H9 (cell line): ENCODE results near the gene ZNF823. TPM values are rescaled to one million over a fixed set of nuclear protein-coding genes. Genes with fewer than 3 reads are reported as not detected.
"Not testable (repeated sequence)": the region's sequence is repeated elsewhere in the genome, so short reads cannot be mapped to it uniquely, and the experiment has no call there.

Source experiments
- DNase-seq: peaks from one replicate; pipeline ENCODE4 v3.0.0-alpha.2; 2017
- H2AFZ ChIP-seq: one replicate; pipeline ENCODE4 v1.6.1; 2013; ENCODE audit warnings: mild to moderate bottlenecking, low read length, control low read depth, moderate library complexity
- H2AK5ac ChIP-seq: 2 replicates; pipeline ENCODE4 v1.6.1; 2013; ENCODE audit warnings: low read length, control low read depth, mixed read lengths; ENCODE audit not compliant: insufficient read length
- H2BK120ac ChIP-seq: one replicate; pipeline ENCODE4 v1.6.1; 2013; ENCODE audit warnings: low read depth, mild to moderate bottlenecking, low read length, control low read depth, inconsistent platforms; ENCODE audit not compliant: poor library complexity, severe bottlenecking
- H2BK12ac ChIP-seq: 2 replicates; pipeline ENCODE4 v1.6.1; 2013; ENCODE audit warnings: low read length, control low read depth, mixed read lengths, low read depth; ENCODE audit not compliant: insufficient read length
- H2BK15ac ChIP-seq: 2 replicates; pipeline ENCODE4 v1.6.1; 2013; ENCODE audit warnings: low read depth, low read length, control low read depth
- H2BK20ac ChIP-seq: one replicate; pipeline ENCODE4 v1.6.1; 2013; ENCODE audit warnings: low read depth, mild to moderate bottlenecking, low read length, control low read depth, inconsistent platforms; ENCODE audit not compliant: poor library complexity, severe bottlenecking
- H2BK5ac ChIP-seq: 2 replicates; pipeline ENCODE4 v1.6.1; 2013; ENCODE audit warnings: low read length, control low read depth, mixed read lengths; ENCODE audit not compliant: insufficient read length
- H3K14ac ChIP-seq: 2 replicates; pipeline ENCODE4 v1.6.1; 2013; ENCODE audit warnings: low read length, control low read depth; ENCODE audit not compliant: insufficient read depth
- H3K18ac ChIP-seq: 2 replicates; pipeline ENCODE4 v1.6.1; 2013; ENCODE audit warnings: low read depth, mild to moderate bottlenecking, mixed read lengths, low read length, control low read depth; ENCODE audit not compliant: insufficient read length
- H3K23ac ChIP-seq: 2 replicates; pipeline ENCODE4 v1.6.1; 2013; ENCODE audit warnings: low read length, control low read depth, mixed read lengths, low read depth; ENCODE audit not compliant: insufficient read length
- H3K23me2 ChIP-seq: 2 replicates; pipeline ENCODE4 v1.6.1; 2013; ENCODE audit warnings: low read depth, mild to moderate bottlenecking, mixed read lengths, low read length, control low read depth; ENCODE audit not compliant: insufficient read length, poor library complexity, severe bottlenecking
- H3K27ac ChIP-seq: 2 replicates; pipeline ENCODE4 v1.5.1; 2013; ENCODE audit warnings: low read length, control low read depth, mixed read lengths, low read depth; ENCODE audit not compliant: insufficient read length
- H3K27me3 ChIP-seq: 2 replicates; pipeline ENCODE4 v1.6.1; 2013; ENCODE audit warnings: low read length, control low read depth, inconsistent platforms; ENCODE audit not compliant: insufficient read depth
- H3K4ac ChIP-seq: 2 replicates; pipeline ENCODE4 v1.6.1; 2013; ENCODE audit warnings: low read depth, mild to moderate bottlenecking, control low read depth, inconsistent platforms, low read length, moderate library complexity
- H3K4me1 ChIP-seq: 2 replicates; pipeline ENCODE4 v1.6.1; 2013; ENCODE audit warnings: low read length, control low read depth, inconsistent platforms; ENCODE audit not compliant: insufficient read depth
- H3K4me2 ChIP-seq: 2 replicates; pipeline ENCODE4 v1.6.1; 2013; ENCODE audit warnings: low read length, control low read depth, mixed read lengths; ENCODE audit not compliant: insufficient read length, insufficient read depth
- H3K56ac ChIP-seq: 2 replicates; pipeline ENCODE4 v1.6.1; 2013; ENCODE audit warnings: low read depth, mild to moderate bottlenecking, mixed read lengths, low read length, control low read depth; ENCODE audit not compliant: insufficient read length
- H3K79me1 ChIP-seq: 2 replicates; pipeline ENCODE4 v1.6.1; 2013; ENCODE audit warnings: low read depth, mild to moderate bottlenecking, moderate library complexity, low read length, control low read depth, inconsistent platforms; ENCODE audit not compliant: insufficient read depth, poor library complexity, severe bottlenecking
- H3K79me2 ChIP-seq: 2 replicates; pipeline ENCODE4 v1.6.1; 2013; ENCODE audit warnings: low read length, control low read depth, inconsistent platforms; ENCODE audit not compliant: insufficient read depth
- H3K9ac ChIP-seq: 2 replicates; pipeline ENCODE4 v1.6.1; 2013; ENCODE audit warnings: low read length, control low read depth, mixed read lengths; ENCODE audit not compliant: insufficient read length; ENCODE audit errors: extremely low read depth
- H3K9me3 ChIP-seq: one replicate; pipeline ENCODE4 v1.6.1; 2013; ENCODE audit warnings: low read depth, low read length, inconsistent platforms; ENCODE audit not compliant: control insufficient read depth
- H3T11ph ChIP-seq: one replicate; pipeline ENCODE4 v1.6.1; 2013; ENCODE audit warnings: mild to moderate bottlenecking, low read length, control low read depth, inconsistent platforms
- H4K20me1 ChIP-seq: one replicate; pipeline ENCODE4 v1.6.1; 2013; ENCODE audit not compliant: control insufficient read depth, insufficient read length, insufficient read depth
- H4K5ac ChIP-seq: 2 replicates; pipeline ENCODE4 v1.6.1; 2013; ENCODE audit warnings: low read depth, mild to moderate bottlenecking, mixed read lengths, low read length, control low read depth; ENCODE audit not compliant: insufficient read length
- H4K8ac ChIP-seq: replicated peaks from 2 replicates; pipeline ENCODE4 v1.6.1; 2013; ENCODE audit warnings: low read length, control low read depth, mixed read lengths, low read depth; ENCODE audit not compliant: insufficient read length
- H4K91ac ChIP-seq: 2 replicates; pipeline ENCODE4 v1.6.1; 2013; ENCODE audit warnings: low read depth, mild to moderate bottlenecking, moderate library complexity, mixed read lengths, low read length, control low read depth; ENCODE audit not compliant: insufficient read length
- H3K27ac Mint-ChIP-seq, 3 experiments: 2 replicates in 2 of 3; 3 replicates in 1 of 3; pipeline ENCODE4 v1.8.0; 2020 to 2021; ENCODE audit warnings: mixed read lengths in 3 of 3, mild to moderate bottlenecking in 1 of 3, moderate library complexity in 1 of 3
- H3K27me3 Mint-ChIP-seq: 2 replicates; pipeline ENCODE4 v1.8.0; 2021; ENCODE audit warnings: low read depth, mild to moderate bottlenecking, moderate library complexity, mixed read lengths
- H3K36me3 Mint-ChIP-seq, 3 experiments: 2 replicates in 2 of 3; 3 replicates in 1 of 3; pipeline ENCODE4 v1.8.0; 2020 to 2021; ENCODE audit warnings: low read depth in 3 of 3, mixed read lengths in 3 of 3; ENCODE audit not compliant: insufficient read depth in 1 of 3
- H3K4me1 Mint-ChIP-seq, 2 experiments: 2 replicates each; pipeline ENCODE4 v1.8.0; 2020; ENCODE audit warnings: mixed read lengths in 2 of 2
- H3K4me3 Mint-ChIP-seq, 2 experiments: 2 replicates in 1 of 2; 3 replicates in 1 of 2; pipeline ENCODE4 v1.8.0; 2020 to 2021; ENCODE audit warnings: mild to moderate bottlenecking in 2 of 2, mixed read lengths in 2 of 2, moderate library complexity in 1 of 2
- H3K9me3 Mint-ChIP-seq, 2 experiments: 2 replicates in 1 of 2; 3 replicates in 1 of 2; pipeline ENCODE4 v1.8.0; 2020; ENCODE audit warnings: mild to moderate bottlenecking in 2 of 2, mixed read lengths in 2 of 2, moderate library complexity in 1 of 2
- CTCF ChIP-seq: fragments of 200-600 bp; sonication (generic); conservative IDR thresholded peaks from 3 replicates; pipeline ENCODE4 v1.8.0; 2021; ENCODE audit warnings: antibody characterized with exemption, mild to moderate bottlenecking
- WGBS: extraction: QIAGEN DNeasy Blood & Tissue Kit; methylation state at CpG from one replicate; pipeline ENCODE4 v1.1.7; 2013; ENCODE audit warnings: missing lambda C conversion rate, low lambda C conversion rate, mixed read lengths; ENCODE audit not compliant: insufficient read length; ENCODE audit errors: extremely low coverage; 5-methylcytosine and 5-hydroxymethylcytosine counted together
- total RNA-seq: library from RNA; stranded (reverse); gene quantifications from 2 replicates; pipeline ENCODE4 v1.2.1, GENCODE V29; 2021

ZNF823 gene
- total RNA-seq, 1 experiment from 2014 or later = 2.5 TPM

GRCh38 chr19:11780431-11781020 is 41.8 kb upstream of the ZNF823 start:
- Histone ChIP-seq H3K4me1 (no peaks in the 10 kb centered on the region), H3K56ac (no peak overlapping the region), H2BK120ac (no peak overlapping the region), H3K27me3 (no peaks in the 10 kb centered on the region), H3K14ac (no peak overlapping the region), H3K23ac (no peak overlapping the region), H3K9ac (no peak overlapping the region), H3K79me1 (no peaks in the 10 kb centered on the region), H2BK20ac (no peak overlapping the region), H3K18ac (no peak overlapping the region), H3T11ph (no peak overlapping the region), H3K27ac (no peak overlapping the region), H3K79me2 (no peaks in the 10 kb centered on the region), H4K20me1 (no peaks in the 10 kb centered on the region), H3K4me2 (no peak overlapping the region), H2BK12ac (no peak overlapping the region), H4K5ac (no peak overlapping the region), H2BK15ac (no peak overlapping the region), H3K4ac (no peak overlapping the region), H2AK5ac (no peak overlapping the region), H4K91ac (no peak overlapping the region), H2AFZ (no peak overlapping the region), H2BK5ac (no peak overlapping the region), H3K9me3 (peaks cover 23% of the 10 kb centered on the region), H3K23me2 (no peaks in the 10 kb centered on the region), H4K8ac (no peak overlapping the region)
- Mint-ChIP-seq H3K4me1 (no peaks in the 10 kb centered on the region), H3K27me3 (peaks cover 3% of the 10 kb centered on the region), H3K27ac (no peak overlapping the region), H3K4me3 (no peak overlapping the region), H3K9me3 (peaks cover 76 to 78% of the 10 kb centered on the region in 2 experiments), H3K36me3 (peaks cover 30 to 50% (median 31%) of the 10 kb centered on the region in 3 experiments)
- DNase-seq = no peak
- no peak for TF ChIP-seq CTCF
- no CpG with 5 or more reads among the region's 7 CpGs for WGBS

- H3K27ac Mint-ChIP-seq, H2BK15ac ChIP-seq, H3K27me3 Mint-ChIP-seq, H3K79me1 ChIP-seq, H2BK12ac ChIP-seq, H2AK5ac ChIP-seq, H3K4me2 ChIP-seq, H3K9ac ChIP-seq, H4K20me1 ChIP-seq, H4K8ac ChIP-seq, H3K23ac ChIP-seq, H4K91ac ChIP-seq, H3K79me2 ChIP-seq, DNase-seq, H3K4me3 Mint-ChIP-seq, H3K56ac ChIP-seq, H3T11ph ChIP-seq, H3K27ac ChIP-seq, H3K4me1 Mint-ChIP-seq, H3K18ac ChIP-seq, H2BK120ac ChIP-seq, H3K4me1 ChIP-seq, H3K14ac ChIP-seq, H3K4ac ChIP-seq, H3K23me2 ChIP-seq, H4K5ac ChIP-seq, H2BK5ac ChIP-seq, H3K27me3 ChIP-seq, H2AFZ ChIP-seq, H2BK20ac ChIP-seq: not testable (repeated sequence)
- peaks cover 84% of the 10 kb centered on the region in 2 experiments for H3K9me3 Mint-ChIP-seq
- H3K9me3 ChIP-seq = peaks cover 20% of the 10 kb centered on the region
- H3K36me3 Mint-ChIP-seq = peaks cover 33 to 45% (median 37%) of the 10 kb centered on the region in 3 experiments
- WGBS = no CpG with 5 or more reads among the region's 11 CpGs
Measured at GRCh38 chr19:11776669-11777068, 37.9 kb upstream of the ZNF823 start.
